LoVo (cell line): ENCODE measurements around the gene CTIF.
"Not testable (repeated sequence)": the region's sequence is repeated elsewhere in the genome, so short reads cannot be mapped to it uniquely, and the experiment has no call there.

Experiments used
- DNase-seq: peaks from one replicate; pipeline ENCODE4 v3.0.0-alpha.2; 2016; ENCODE audit warnings: low spot score

CTIF gene

GRCh38 chr18:48868468-48869466 lies 329.9 kb downstream of the CTIF start:
- no peak for DNase-seq

GRCh38 chr18:48869591-48869990 lies 330.8 kb downstream of the CTIF start:
- DNase-seq = no peak

- not testable (repeated sequence) for DNase-seq
Measured at GRCh38 chr18:48870926-48871325, 332.1 kb downstream of the CTIF start.

- no peak for DNase-seq
Measured at GRCh38 chr18:48871391-48872166, 332.7 kb downstream of the CTIF start.

GRCh38 chr18:48872234-48873145 lies 333.7 kb downstream of the CTIF start:
- no peak for DNase-seq

GRCh38 chr18:48874233-48874632 lies 335.4 kb downstream of the CTIF start:
- no peak for DNase-seq

GRCh38 chr18:48874701-48875162 lies 335.9 kb downstream of the CTIF start:
- no peak for DNase-seq

- no peak for DNase-seq
Measured at GRCh38 chr18:48875314-48875941, 336.6 kb downstream of the CTIF start.

GRCh38 chr18:48875942-48876511 lies 337.2 kb downstream of the CTIF start:
- no peak for DNase-seq

- no peak for DNase-seq
Measured at GRCh38 chr18:48876590-48876989, 337.8 kb downstream of the CTIF start.

GRCh38 chr18:48877941-48878340 lies 339.1 kb downstream of the CTIF start:
- no peak for DNase-seq

- DNase-seq = no peak
Measured at GRCh38 chr18:48878471-48878870, 339.6 kb downstream of the CTIF start.

- DNase-seq = no peak
Measured at GRCh38 chr18:48879008-48879431, 340.2 kb downstream of the CTIF start.

GRCh38 chr18:48880931-48881330 lies 342.1 kb downstream of the CTIF start:
- DNase-seq = no peak

- no peak for DNase-seq
Measured at GRCh38 chr18:48882379-48882778, 343.5 kb downstream of the CTIF start.

- DNase-seq = no peak
Measured at GRCh38 chr18:48884306-48884705, 345.5 kb downstream of the CTIF start.

- DNase-seq = no peak
Measured at GRCh38 chr18:48884771-48885170, 345.9 kb downstream of the CTIF start.

- no peak for DNase-seq
Measured at GRCh38 chr18:48885266-48885923, 346.6 kb downstream of the CTIF start.

- DNase-seq = no peak
Measured at GRCh38 chr18:48885924-48886400, 347.1 kb downstream of the CTIF start.
